Activated naive CD4-positive, alpha-beta T cell treated with anti-CD3 and anti-CD28 coated beads, Interleukin-2, amount 50 U/mL, for 72 hours (primary cell): ENCODE measurements around the gene PANK3. TPM values are rescaled to one million over a fixed set of nuclear protein-coding genes. Genes with fewer than 3 reads are reported as not detected.
"Not testable (repeated sequence)": the region's sequence is repeated elsewhere in the genome, so short reads cannot be mapped to it uniquely, and the experiment has no call there.

Experiments
- ATAC-seq, 2 donors: fragments of 150-1000 bp; cut with Tn5 transposase; 2 replicates each; pipeline ENCODE4 v1.10.0; 2021; ENCODE audit warnings: mild to moderate bottlenecking in 2 of 2, moderate library complexity in 2 of 2
- DNase-seq, 2 donors: peaks; one replicate each; pipeline ENCODE4 v3.0.0; 2021 to 2022; ENCODE audit warnings: low spot score in 2 of 2
- H3K27ac Mint-ChIP-seq, 2 donors: one replicate each; pipeline ENCODE4 v1.8.0; 2022; ENCODE audit warnings: mild to moderate bottlenecking in 2 of 2, mixed read lengths in 2 of 2
- H3K36me3 Mint-ChIP-seq, 2 donors: one replicate each; pipeline ENCODE4 v1.8.0; 2022; ENCODE audit warnings: mixed read lengths in 2 of 2
- H3K9me3 Mint-ChIP-seq, 2 donors: one replicate each; pipeline ENCODE4 v1.8.0; 2022; ENCODE audit warnings: mixed read lengths in 2 of 2
- total RNA-seq, 2 donors: library from RNA; stranded (reverse); gene quantifications; one replicate each; pipeline ENCODE4 v1.2.3, GENCODE V29; 2022

PANK3 gene
- total RNA-seq, 2 donors from 2014 or later: 41.6 to 48.3 TPM

- Mint-ChIP-seq H3K36me3 (peaks cover 20 to 36% of the 10 kb centered on the region in 2 donors), H3K27ac (no peak overlapping the region)
- ATAC-seq: no peak
These were observed 3.5 kb downstream of the PANK3 start for GRCh38 chr5:168575391-168576372.

GRCh38 chr5:168574156-168574555 lies 5.0 kb downstream of the PANK3 start:
- H3K9me3 Mint-ChIP-seq, DNase-seq, ATAC-seq, H3K27ac Mint-ChIP-seq: not testable (repeated sequence)
- H3K36me3 Mint-ChIP-seq: peaks cover 14 to 36% of the 10 kb centered on the region in 2 donors

More at GRCh38 chr5:168575391-168576372, 3.5 kb downstream of the PANK3 start:
- DNase-seq: no peak
- no peaks in the 10 kb centered on the region for H3K9me3 Mint-ChIP-seq

GRCh38 chr5:168573663-168574062 lies 5.5 kb downstream of the PANK3 start:
- not testable (repeated sequence) for H3K27ac Mint-ChIP-seq, DNase-seq, ATAC-seq, H3K9me3 Mint-ChIP-seq
- H3K36me3 Mint-ChIP-seq: peaks cover 13 to 34% of the 10 kb centered on the region in 2 donors

GRCh38 chr5:168570490-168571328 lies 8.5 kb downstream of the PANK3 start:
- Mint-ChIP-seq H3K9me3 (no peaks in the 10 kb centered on the region), H3K36me3 (peaks cover 4 to 36% of the 10 kb centered on the region in 2 donors), H3K27ac (no peak overlapping the region)
- ATAC-seq: no peak
- DNase-seq: no peak

- H3K9me3 Mint-ChIP-seq: no peaks in the 10 kb centered on the region
- no peak overlapping the region for H3K27ac Mint-ChIP-seq
- peaks cover 4 to 27% of the 10 kb centered on the region in 2 donors for H3K36me3 Mint-ChIP-seq
- DNase-seq (no peak), ATAC-seq (no peak)
These were observed 10.4 kb downstream of the PANK3 start for GRCh38 chr5:168568738-168569137.

GRCh38 chr5:168563959-168564358 lies 15.2 kb downstream of the PANK3 start:
- H3K9me3 Mint-ChIP-seq: no peaks in the 10 kb centered on the region
- no peak for DNase-seq
- no peak for ATAC-seq
- no peak overlapping the region for H3K27ac Mint-ChIP-seq
- peaks cover 15 to 36% of the 10 kb centered on the region in 2 donors for H3K36me3 Mint-ChIP-seq

DNA sequence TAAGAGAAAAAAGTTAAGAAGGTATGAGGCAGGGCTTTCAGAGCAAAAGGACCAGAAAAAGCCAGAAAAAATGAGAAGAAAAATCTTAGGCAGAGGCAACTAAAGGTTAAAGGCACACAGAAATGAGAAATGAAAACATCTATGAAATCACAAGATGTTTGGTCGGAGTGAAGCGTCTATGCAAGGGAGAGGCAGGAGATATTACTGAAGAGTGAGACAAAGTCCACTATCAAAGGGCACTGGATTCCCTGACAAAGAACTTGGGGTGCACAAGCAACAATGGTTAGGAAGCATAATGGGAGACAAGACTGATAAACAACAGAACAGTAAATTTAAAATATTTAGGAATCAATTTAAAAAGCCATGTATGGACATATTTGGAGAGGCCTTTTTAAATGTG lies 16.9 kb downstream of the PANK3 start:
- no peaks in the 10 kb centered on the region for H3K9me3 Mint-ChIP-seq
- H3K27ac Mint-ChIP-seq: no peak overlapping the region
- ATAC-seq: no peak

GRCh38 chr5:168557389-168557788 lies 21.8 kb downstream of the PANK3 start:
- ATAC-seq: no peak
- peaks cover 25 to 57% of the 10 kb centered on the region in 2 donors for H3K36me3 Mint-ChIP-seq

More for the DNA sequence above, 16.9 kb downstream of the PANK3 start:
- H3K36me3 Mint-ChIP-seq: peaks cover 11 to 29% of the 10 kb centered on the region in 2 donors
- DNase-seq: no peak

DNA sequence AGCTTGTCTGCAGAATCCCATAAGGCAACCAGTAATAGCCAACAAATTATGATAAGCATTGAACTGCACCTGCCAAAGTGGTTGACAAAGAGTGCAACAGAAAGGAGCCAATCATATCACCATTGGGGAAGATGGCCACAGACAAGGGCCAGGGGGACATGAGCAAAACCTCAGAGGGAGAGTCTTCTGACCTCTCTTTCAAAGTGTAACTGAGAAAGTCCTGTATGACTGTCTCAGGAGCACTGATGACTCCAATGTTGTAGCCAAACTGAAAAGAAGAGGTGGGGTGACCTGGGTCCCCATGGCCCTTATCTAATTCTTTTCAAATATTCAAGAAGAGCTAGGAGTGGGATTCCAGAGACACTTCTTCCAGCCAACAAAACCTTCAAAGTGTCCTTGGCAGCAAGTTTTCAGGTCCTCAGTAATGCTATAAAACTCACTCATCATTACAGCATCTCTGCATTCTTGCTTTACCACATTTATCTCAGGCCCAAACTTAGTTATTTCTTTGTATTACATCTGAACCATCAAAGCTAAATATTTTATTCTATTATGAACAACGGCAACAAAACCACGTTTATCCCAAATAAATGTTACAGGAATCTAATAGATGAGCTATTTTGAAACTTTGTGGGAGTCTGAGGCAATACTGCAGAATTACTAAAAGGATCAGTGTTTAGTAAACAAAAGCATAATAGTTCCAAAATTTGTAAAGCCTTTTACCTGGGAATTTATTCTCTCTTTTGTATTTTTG lies 25.6 kb downstream of the PANK3 start:
- DNase-seq: no peak
- no peak for ATAC-seq
- peaks cover 19 to 63% of the 10 kb centered on the region in 2 donors for H3K36me3 Mint-ChIP-seq
- no peaks in the 10 kb centered on the region for H3K9me3 Mint-ChIP-seq
- H3K27ac Mint-ChIP-seq: no peak overlapping the region

More at GRCh38 chr5:168557389-168557788, 21.8 kb downstream of the PANK3 start:
- Mint-ChIP-seq H3K27ac (no peak overlapping the region), H3K9me3 (no peaks in the 10 kb centered on the region)
- no peak for DNase-seq

GRCh38 chr5:168552146-168552545 lies 27.0 kb downstream of the PANK3 start:
- Mint-ChIP-seq H3K27ac (no peak overlapping the region), H3K9me3 (no peaks in the 10 kb centered on the region), H3K36me3 (peaks cover 25 to 67% of the 10 kb centered on the region in 2 donors)
- no peak for DNase-seq
- ATAC-seq: no peak

DNA sequence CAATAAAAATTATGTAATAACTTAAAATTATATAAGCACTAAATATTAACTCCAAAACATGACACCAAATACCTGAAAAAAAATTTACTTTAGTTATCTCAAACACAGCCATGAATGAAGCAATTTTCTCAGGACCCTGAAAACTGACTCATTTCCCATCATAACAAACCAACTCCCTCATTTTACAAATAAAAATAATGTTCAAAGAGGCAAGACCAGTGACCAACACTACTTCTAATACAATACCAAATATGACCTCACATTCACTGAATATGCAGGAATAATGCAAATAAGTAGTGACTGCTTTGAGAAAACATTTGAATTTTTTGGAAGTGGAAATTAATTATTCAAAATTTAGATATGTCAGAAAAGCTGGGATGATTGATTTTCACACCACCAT lies 28.5 kb downstream of the PANK3 start:
- no peaks in the 10 kb centered on the region for H3K9me3 Mint-ChIP-seq
- peaks cover 21 to 55% of the 10 kb centered on the region in 2 donors for H3K36me3 Mint-ChIP-seq
- ATAC-seq (no peak), DNase-seq (no peak)
- no peak overlapping the region for H3K27ac Mint-ChIP-seq

GRCh38 chr5:168549554-168549953 lies 29.6 kb downstream of the PANK3 start:
- ATAC-seq: no peak
- Mint-ChIP-seq H3K36me3 (peaks cover 21 to 52% of the 10 kb centered on the region in 2 donors), H3K27ac (no peak overlapping the region)

DNA sequence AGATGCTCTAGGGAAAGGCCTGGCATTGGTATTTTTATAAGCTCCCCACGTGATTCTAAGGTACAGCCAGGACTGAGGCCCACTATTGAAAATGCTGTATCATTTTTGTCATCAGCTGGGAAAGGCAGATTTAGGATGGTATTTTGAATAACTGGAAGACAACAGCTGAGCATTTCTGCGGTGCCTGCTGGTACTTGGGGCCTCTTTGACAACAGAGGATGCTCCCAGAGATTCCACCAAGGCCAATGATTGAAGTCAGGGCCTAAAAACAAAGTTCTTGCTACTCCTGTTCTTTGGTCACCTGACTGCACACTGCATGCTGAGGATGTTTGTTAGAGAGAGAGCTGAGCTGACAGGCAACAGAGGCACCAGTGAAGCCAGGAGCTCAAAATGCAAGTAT lies 42.0 kb downstream of the PANK3 start:
- no peak for ATAC-seq
- Mint-ChIP-seq H3K27ac (no peak overlapping the region), H3K9me3 (peaks cover 0 to 5% of the 10 kb centered on the region in 2 donors), H3K36me3 (no peaks in the 10 kb centered on the region)
- DNase-seq: no peak

More at GRCh38 chr5:168549554-168549953, 29.6 kb downstream of the PANK3 start:
- H3K9me3 Mint-ChIP-seq: peaks cover 0 to 4% of the 10 kb centered on the region in 2 donors
- DNase-seq: no peak

GRCh38 chr5:168534351-168534750 lies 44.8 kb downstream of the PANK3 start:
- H3K36me3 Mint-ChIP-seq, H3K27ac Mint-ChIP-seq, H3K9me3 Mint-ChIP-seq, DNase-seq, ATAC-seq: not testable (repeated sequence)

- Mint-ChIP-seq H3K27ac (no peak overlapping the region), H3K9me3 (peaks cover 0 to 12% of the 10 kb centered on the region in 2 donors), H3K36me3 (peaks cover 14 to 16% of the 10 kb centered on the region in 2 donors)
- ATAC-seq (no peak), DNase-seq (no peak)
These were observed 46.9 kb downstream of the PANK3 start for GRCh38 chr5:168531987-168532864.
